Kidney (tissue), 14 donors: ENCODE measurements around the gene KCNK15. TPM values are rescaled to one million over a fixed set of nuclear protein-coding genes. Genes with fewer than 3 reads are reported as not detected.

Experiments used
- DNase-seq, 5 donors: peaks; one replicate each; pipeline ENCODE4 v3.0.0-alpha.2; 2013 to 2020
- FAIRE-seq: peaks from 2 replicates; lab custom pipeline; 2012; peaks lifted over from hg19 to GRCh38; lab: Jason Lieb, UNC
- H3K27ac ChIP-seq, 2 donors: one replicate each; pipeline ENCODE4 v1.7.0; 2013; ENCODE audit warnings: low read depth in 2 of 2, low read length in 2 of 2, inconsistent platforms in 1 of 2
- H3K27me3 ChIP-seq: one replicate; pipeline ENCODE4 v1.7.1; 2013; ENCODE audit warnings: low read length, inconsistent platforms; ENCODE audit not compliant: control insufficient read depth, insufficient read depth
- H3K36me3 ChIP-seq, 3 donors: one replicate each; pipeline versions ENCODE4 v1.7.0 to v1.7.1; 2013; ENCODE audit warnings: low read length in 3 of 3, control low read depth in 1 of 3, inconsistent platforms in 1 of 3; ENCODE audit not compliant: insufficient read depth in 3 of 3, control insufficient read depth in 2 of 3
- H3K4me1 ChIP-seq, 3 donors: one replicate each; pipeline versions ENCODE4 v1.7.0 to v1.7.1; 2013; ENCODE audit warnings: low read length in 3 of 3, inconsistent platforms in 1 of 3, low read depth in 1 of 3; ENCODE audit not compliant: control insufficient read depth in 2 of 3, insufficient read depth in 2 of 3
- H3K4me3 ChIP-seq, 3 donors: one replicate each; pipeline versions ENCODE4 v1.7.0 to v1.8.1; 2013; ENCODE audit warnings: low read length in 3 of 3, control low read depth in 1 of 3, inconsistent platforms in 1 of 3
- H3K9ac ChIP-seq, 3 donors: one replicate each; pipeline versions ENCODE4 v1.7.0 to v1.7.1; 2013; ENCODE audit warnings: low read length in 3 of 3, control low read depth in 1 of 3, inconsistent platforms in 1 of 3
- H3K9me3 ChIP-seq, 3 donors: one replicate each; pipeline versions ENCODE4 v1.7.0 to v1.7.1; 2013; ENCODE audit warnings: low read length in 3 of 3, control low read depth in 1 of 3, inconsistent platforms in 1 of 3; ENCODE audit not compliant: control insufficient read depth in 2 of 3, insufficient read depth in 1 of 3
- CTCF ChIP-seq: IDR thresholded peaks from 3 replicates; pipeline ENCODE4 v1.5.1; 2012; ENCODE audit warnings: mild to moderate bottlenecking, moderate library complexity, borderline replicate concordance; ENCODE audit not compliant: insufficient read depth; ENCODE audit errors: extremely low read depth
- intact Hi-C: fragments of 100-400 bp; cut with DNase I; formaldehyde crosslinking; loops from one replicate; pipeline ENCODE4 v1.11.1; 2022
- polyA plus RNA-seq: library from polyadenylated mRNA; stranded (reverse); fragments of 350-450 nt; fragmentation: Illumina TruSeq; extraction: RNeasy Lipid Tissue Mini Kit (QIAGEN cat#74804); gene quantifications from one replicate; pipeline ENCODE4 v1.2.3, GENCODE V29; 2014; ENCODE audit warnings: low read depth, low replicate concordance; ENCODE audit not compliant: insufficient read depth
- total RNA-seq: library from RNA; stranded (reverse); fragmentation: NEBNext Ultra II Directional; extraction: Animal tissue kit (Norgen Biotek cat#: 25700); gene quantifications from one replicate; pipeline ENCODE4 v1.2.1, GENCODE V29; 2021
- donor health status: control.
- donor health status: control.
- donor health status: control.
- donor health status: control.
- donor health status: control.
- donor health status: DM: yes; HTN: yes; CAD: no.
- donor health status: Normal renal cell carcinoma (clear cell type).

The KCNK15 gene
- total and polyA plus RNA-seq, 2 donors from 2014 or later = 0.62 to 11.7 TPM

GRCh38 chr20:44787299-44787698 lies 41.6 kb downstream of the KCNK15 start:
- TF ChIP-seq CTCF = no peak
- H3K27me3 ChIP-seq = no peaks in the 10 kb centered on the region
- FAIRE-seq (no peak), DNase-seq (no peak)
- no peaks in the 10 kb centered on the region for H3K4me1 ChIP-seq
- H3K9me3 ChIP-seq = no peaks in the 10 kb centered on the region
- intact Hi-C loops = no loop called here
- no peak overlapping the region for H3K4me3 ChIP-seq
- no peak overlapping the region for H3K27ac ChIP-seq
- no peaks in the 10 kb centered on the region for H3K36me3 ChIP-seq
- H3K9ac ChIP-seq = no peak overlapping the region

- Histone ChIP-seq H3K4me1 (no peaks in the 10 kb centered on the region), H3K9ac (no peak overlapping the region), H3K4me3 (no peak overlapping the region), H3K9me3 (no peaks in the 10 kb centered on the region), H3K27ac (no peak overlapping the region), H3K27me3 (no peaks in the 10 kb centered on the region), H3K36me3 (no peaks in the 10 kb centered on the region)
- DNase-seq (no peak), FAIRE-seq (no peak)
- intact Hi-C loops = no loop called here
- no peak for TF ChIP-seq CTCF
Measured at GRCh38 chr20:44788706-44789456, 43.2 kb downstream of the KCNK15 start.

- Histone ChIP-seq H3K4me1 (no peaks in the 10 kb centered on the region), H3K9ac (no peak overlapping the region), H3K9me3 (no peaks in the 10 kb centered on the region), H3K27me3 (no peaks in the 10 kb centered on the region), H3K36me3 (no peaks in the 10 kb centered on the region), H3K4me3 (no peak overlapping the region), H3K27ac (no peak overlapping the region)
- no peak for FAIRE-seq
- TF ChIP-seq CTCF = no peak
- no peak for DNase-seq
- intact Hi-C loops = no loop called here
Measured at GRCh38 chr20:44790638-44791393, 45.2 kb downstream of the KCNK15 start.
